RWPE1 (cell line): Measurements from ENCODE around the gene OTUD1.

Experiments
- CTCF ChIA-PET: fragments of 350-600 bp; sonication (Branson Sonifier 250); formaldehyde crosslinking; extraction: SDS; loops from one replicate; lab custom pipeline; 2021; lab: Yijun Ruan, JAX
- POLR2A ChIA-PET: fragments of 400-600 bp; formaldehyde crosslinking; extraction: SDS; loops from one replicate; lab custom pipeline; 2020; ENCODE audit warnings: antibody characterized with exemption; ENCODE audit not compliant: low non-redundant PET; lab: Yijun Ruan, JAX
- DNase-seq: peaks from one replicate; pipeline ENCODE4 v3.0.0; 2012; ENCODE audit warnings: low spot score
- H3K27ac ChIP-seq: fragments of 450-650 bp; 2 replicates; pipeline ENCODE4 v1.5.1; 2017
- TF ChIP-seq, protein P1 (sequence below): fragments of 450-650 bp; conservative IDR thresholded peaks from 2 replicates; pipeline ENCODE4 v1.5.1; 2017; ENCODE audit warnings: low read depth, mild to moderate bottlenecking

The OTUD1 gene

DNA sequence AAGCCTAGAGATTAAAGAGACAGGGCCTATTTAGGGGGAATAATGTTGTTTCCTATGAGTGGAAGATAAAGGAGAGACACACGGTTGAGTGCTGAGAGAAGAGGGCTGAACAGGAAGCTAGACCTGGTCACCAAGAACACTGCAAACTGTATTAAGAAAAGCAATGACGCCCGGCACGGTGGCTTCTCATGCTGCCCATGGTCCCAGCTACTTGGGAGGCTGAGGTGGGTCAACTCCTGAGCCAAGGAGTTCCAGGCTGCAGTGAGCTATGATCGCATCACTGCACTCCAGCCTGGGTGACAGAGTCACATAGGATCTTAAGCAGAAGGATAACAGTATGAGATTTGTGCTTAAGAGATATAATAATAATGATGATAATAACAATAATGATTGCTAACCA is 19.7 kb upstream of the OTUD1 start:
- TF ChIP-seq, protein P1, sequence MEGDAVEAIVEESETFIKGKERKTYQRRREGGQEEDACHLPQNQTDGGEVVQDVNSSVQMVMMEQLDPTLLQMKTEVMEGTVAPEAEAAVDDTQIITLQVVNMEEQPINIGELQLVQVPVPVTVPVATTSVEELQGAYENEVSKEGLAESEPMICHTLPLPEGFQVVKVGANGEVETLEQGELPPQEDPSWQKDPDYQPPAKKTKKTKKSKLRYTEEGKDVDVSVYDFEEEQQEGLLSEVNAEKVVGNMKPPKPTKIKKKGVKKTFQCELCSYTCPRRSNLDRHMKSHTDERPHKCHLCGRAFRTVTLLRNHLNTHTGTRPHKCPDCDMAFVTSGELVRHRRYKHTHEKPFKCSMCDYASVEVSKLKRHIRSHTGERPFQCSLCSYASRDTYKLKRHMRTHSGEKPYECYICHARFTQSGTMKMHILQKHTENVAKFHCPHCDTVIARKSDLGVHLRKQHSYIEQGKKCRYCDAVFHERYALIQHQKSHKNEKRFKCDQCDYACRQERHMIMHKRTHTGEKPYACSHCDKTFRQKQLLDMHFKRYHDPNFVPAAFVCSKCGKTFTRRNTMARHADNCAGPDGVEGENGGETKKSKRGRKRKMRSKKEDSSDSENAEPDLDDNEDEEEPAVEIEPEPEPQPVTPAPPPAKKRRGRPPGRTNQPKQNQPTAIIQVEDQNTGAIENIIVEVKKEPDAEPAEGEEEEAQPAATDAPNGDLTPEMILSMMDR: no peak
- ChIA-PET CTCF (no interaction called here), POLR2A (no interaction called here)
- no peak overlapping the region for H3K27ac ChIP-seq
- no peak for DNase-seq

- DNase-seq: no peak
- ChIA-PET CTCF (interaction anchor here (0.7 kb wide), 1 partner anchor 79 kb away, joined by 11 read pairs; no protein-coding TSS in a partner anchor), POLR2A (interaction anchor here (0.6 to 0.8 kb wide), 3 partner anchors 12 to 1104 kb away, joined by 6 to 10 read pairs (median 7); no protein-coding TSS in a partner anchor)
- peak overlapping the region; percentile 41 for H3K27ac ChIP-seq
- TF ChIP-seq, protein P1: no peak
These were observed 19.1 kb upstream of the OTUD1 start for GRCh38 chr10:23419655-23420329.

DNA sequence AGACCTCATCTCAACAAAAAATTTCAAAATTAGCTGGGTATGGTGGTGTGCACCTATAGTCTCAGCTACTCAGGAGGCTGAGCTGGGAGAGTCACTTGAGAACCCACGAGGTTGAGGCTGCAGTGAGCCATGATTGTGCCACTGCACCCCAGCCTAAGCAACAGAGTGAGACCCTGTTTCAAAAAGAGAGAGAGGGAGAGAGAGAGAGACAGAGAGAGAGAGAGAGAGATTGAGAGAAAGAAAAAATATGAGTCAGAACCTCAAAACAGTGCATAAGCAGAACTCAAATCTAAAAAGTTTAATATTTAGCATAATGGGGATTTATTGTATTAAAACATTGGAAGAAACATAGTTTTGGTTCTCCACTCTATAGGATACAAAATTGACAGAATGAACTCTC is 17.5 kb upstream of the OTUD1 start:
- POLR2A ChIA-PET: no interaction called here
- CTCF ChIA-PET: no interaction called here
- TF ChIP-seq, protein P1: no peak
- DNase-seq: no peak
- no peak overlapping the region for H3K27ac ChIP-seq

DNA sequence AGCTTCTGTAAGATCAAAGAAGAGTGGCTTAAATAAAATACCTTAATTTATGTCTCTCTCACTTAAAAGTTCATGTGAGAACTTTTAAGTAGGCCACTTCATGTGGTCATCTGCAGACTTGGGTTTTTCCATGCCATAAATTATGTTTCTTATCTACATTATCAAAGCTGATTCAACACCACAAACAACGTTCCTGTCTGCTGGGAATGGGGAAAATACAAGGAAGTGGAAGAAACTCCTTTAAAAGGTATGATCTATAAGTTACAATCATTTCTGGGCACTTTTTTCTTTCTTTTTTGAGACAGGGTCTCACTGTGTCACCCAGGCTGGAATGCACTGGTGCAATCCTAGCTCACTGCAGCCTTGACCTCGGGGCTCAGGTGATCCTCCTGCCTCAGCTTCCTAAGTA is 16.9 kb upstream of the OTUD1 start:
- POLR2A ChIA-PET: interaction anchor here (1.1 kb wide), 1 partner anchor 12 kb away, joined by 3 read pairs; no protein-coding TSS in a partner anchor
- CTCF ChIA-PET: no interaction called here

DNA sequence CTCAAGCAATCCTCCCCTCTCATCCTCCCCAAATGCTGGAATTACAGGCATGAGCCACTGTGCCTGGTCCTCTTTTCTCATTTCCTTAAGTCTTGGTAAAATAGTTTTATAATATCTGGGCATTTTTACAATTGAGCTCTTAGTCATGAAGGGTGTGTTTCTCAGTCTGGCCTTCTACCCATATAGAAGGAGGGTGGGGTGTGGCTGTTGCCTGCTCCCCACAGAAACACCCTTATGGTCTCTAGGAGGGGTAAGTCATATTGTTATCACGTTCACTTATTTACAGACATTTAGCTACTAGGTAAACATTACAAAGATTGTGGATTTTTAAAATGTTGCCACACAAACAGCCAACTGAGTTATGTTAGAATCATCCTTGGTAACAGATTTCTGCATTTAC is 6.7 kb upstream of the OTUD1 start:
- POLR2A ChIA-PET: interaction anchor here (1.0 kb wide), 1 partner anchor 12 kb away, joined by 7 read pairs; no protein-coding TSS in a partner anchor
- TF ChIP-seq, protein P1: no peak
- DNase-seq: peak; percentile 20
- CTCF ChIA-PET: interaction anchor here (0.6 kb wide), 1 partner anchor 331 kb away, joined by 3 read pairs; no protein-coding TSS in a partner anchor
- peak overlapping the region; percentile 82 for H3K27ac ChIP-seq

More for the DNA sequence above, 16.9 kb upstream of the OTUD1 start:
- no peak overlapping the region for H3K27ac ChIP-seq
- no peak for DNase-seq
- TF ChIP-seq, protein P1: no peak

GRCh38 chr10:23432639-23433038 is 6.2 kb upstream of the OTUD1 start:
- no peak overlapping the region for H3K27ac ChIP-seq
- CTCF ChIA-PET: interaction anchor here (0.6 kb wide), 1 partner anchor 331 kb away, joined by 3 read pairs; no protein-coding TSS in a partner anchor
- POLR2A ChIA-PET: no interaction called here
- DNase-seq: no peak
- TF ChIP-seq, protein P1: no peak
